Right kidney (tissue), 9 donors: ENCODE data around the gene CROT.
A peak's percentile ranks its signal among the peaks of the same experiment; 100 is the strongest.
"Not testable (repeated sequence)": the region's sequence is repeated elsewhere in the genome, so short reads cannot be mapped to it uniquely, and the experiment has no call there.

Source experiments
- DNase-seq: peaks from one replicate; pipeline ENCODE4 v3.0.0-alpha.2; 2016
- long read RNA-seq, 8 donors: transcript quantifications; one replicate each; lab custom pipeline, GENCODE V29; 2026

The CROT gene
- long read RNA-seq, donor 1, transcript CROT-201 (18 exons, 3,175 nt): major isoform, 5 of 11 reads
- long read RNA-seq, donor 1, transcript CROT-202 (4 exons, 1,213 nt): major isoform, 5 of 11 reads
- long read RNA-seq, donor 1, partial matches to known transcripts: 0 of 11 reads
- long read RNA-seq, donor 1, other reads (novel, unspliced or antisense): 0 of 11 reads
- long read RNA-seq, donor 2, partial matches to known transcripts: 6 of 12 reads
- long read RNA-seq, donor 2, other reads (novel, unspliced or antisense): 0 of 12 reads
- long read RNA-seq, donor 3, partial matches to known transcripts: 0 of 3 reads
- long read RNA-seq, donor 3, other reads (novel, unspliced or antisense): 0 of 3 reads
- long read RNA-seq, donor 4, transcript CROT-202 (4 exons, 1,213 nt): major isoform, 10 of 15 reads
- long read RNA-seq, donor 4, transcript CROT-201 (18 exons, 3,175 nt): minor isoform, 5 of 15 reads
- long read RNA-seq, donor 4, partial matches to known transcripts: 0 of 15 reads
- long read RNA-seq, donor 4, other reads (novel, unspliced or antisense): 0 of 15 reads
- long read RNA-seq, donor 5, partial matches to known transcripts: 0 of 5 reads
- long read RNA-seq, donor 5, other reads (novel, unspliced or antisense): 0 of 5 reads
- long read RNA-seq, donor 6, partial matches to known transcripts: 0 of 7 reads
- long read RNA-seq, donor 6, other reads (novel, unspliced or antisense): 0 of 7 reads
- long read RNA-seq, donor 7, transcript CROT-202 (4 exons, 1,213 nt): major isoform, 7 of 8 reads
- long read RNA-seq, donor 7, partial matches to known transcripts: 0 of 8 reads
- long read RNA-seq, donor 7, other reads (novel, unspliced or antisense): 0 of 8 reads
- long read RNA-seq, donor 8, transcript CROT-201 (18 exons, 3,175 nt): major isoform, 6 of 10 reads
- long read RNA-seq, donor 8, partial matches to known transcripts: 0 of 10 reads
- long read RNA-seq, donor 8, other reads (novel, unspliced or antisense): 0 of 10 reads

GRCh38 chr7:87345166-87345927 is at the start of gene CROT:
TSS of gene CROT (plus strand) at chr7:87345664. CDS start at chr7:87349069, 3,405 bp downstream.
- DNase-seq: peak; percentile 95

- DNase-seq: no peak
Measured at GRCh38 chr7:87300756-87301155, 44.7 kb upstream of the CROT start.

GRCh38 chr7:87310790-87311419 is 34.6 kb upstream of the CROT start:
- no peak for DNase-seq

- DNase-seq: peak; percentile 16
Measured at GRCh38 chr7:87312215-87312865, 33.1 kb upstream of the CROT start.

- DNase-seq: no peak
Measured at GRCh38 chr7:87316097-87316700, 29.3 kb upstream of the CROT start.

- no peak for DNase-seq
Measured at GRCh38 chr7:87316846-87317552, 28.5 kb upstream of the CROT start.

GRCh38 chr7:87317691-87318245 is 27.7 kb upstream of the CROT start:
- DNase-seq: no peak

- DNase-seq: no peak
Measured at GRCh38 chr7:87318741-87319140, 26.7 kb upstream of the CROT start.

GRCh38 chr7:87319154-87319581 is 26.3 kb upstream of the CROT start:
- not testable (repeated sequence) for DNase-seq

GRCh38 chr7:87322912-87323311 is 22.6 kb upstream of the CROT start:
- no peak for DNase-seq

- no peak for DNase-seq
Measured at GRCh38 chr7:87325576-87326370, 19.7 kb upstream of the CROT start.

- DNase-seq: no peak
Measured at GRCh38 chr7:87328281-87328680, 17.2 kb upstream of the CROT start.

GRCh38 chr7:87330316-87330715 is 15.1 kb upstream of the CROT start:
- no peak for DNase-seq

GRCh38 chr7:87330942-87331341 is 14.5 kb upstream of the CROT start:
- no peak for DNase-seq

GRCh38 chr7:87331687-87332252 is 13.7 kb upstream of the CROT start:
- no peak for DNase-seq

GRCh38 chr7:87332321-87332720 is 13.1 kb upstream of the CROT start:
- no peak for DNase-seq

- no peak for DNase-seq
Measured at GRCh38 chr7:87336136-87336535, 9.3 kb upstream of the CROT start.

- no peak for DNase-seq
Measured at GRCh38 chr7:87337331-87337730, 8.1 kb upstream of the CROT start.
